Activated naive CD8-positive, alpha-beta T cell treated with anti-CD3 and anti-CD28 coated beads, Interleukin-2, amount 50 U/mL, for 16 hours (primary cell): ENCODE measurements around the gene LYPD6.

Source experiments
- DNase-seq: peaks from one replicate; pipeline ENCODE4 v3.0.0-alpha.2; 2020; ENCODE audit warnings: low read depth, low spot score

Gene LYPD6

DNA sequence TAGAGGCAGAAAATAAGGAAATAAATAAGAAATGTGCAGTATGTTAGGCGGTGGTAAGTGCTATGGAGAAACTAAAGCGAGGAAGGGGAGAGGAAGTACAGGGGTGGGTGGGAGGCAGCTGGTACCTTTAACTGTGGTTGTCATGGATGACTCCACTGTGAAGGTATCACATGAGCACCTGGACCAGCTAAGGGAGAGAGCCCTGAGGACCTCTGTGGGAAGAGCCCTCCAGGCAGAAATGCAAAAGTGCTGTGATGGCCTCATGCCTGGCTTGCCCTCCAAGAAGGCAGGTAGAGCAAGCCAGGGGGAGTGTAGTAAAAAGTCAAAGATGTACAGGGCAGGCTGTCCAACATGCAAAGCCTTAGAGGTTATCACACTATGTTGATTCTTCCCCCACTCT lies 17.9 kb downstream of the LYPD6 start:
- DNase-seq = no peak

DNA sequence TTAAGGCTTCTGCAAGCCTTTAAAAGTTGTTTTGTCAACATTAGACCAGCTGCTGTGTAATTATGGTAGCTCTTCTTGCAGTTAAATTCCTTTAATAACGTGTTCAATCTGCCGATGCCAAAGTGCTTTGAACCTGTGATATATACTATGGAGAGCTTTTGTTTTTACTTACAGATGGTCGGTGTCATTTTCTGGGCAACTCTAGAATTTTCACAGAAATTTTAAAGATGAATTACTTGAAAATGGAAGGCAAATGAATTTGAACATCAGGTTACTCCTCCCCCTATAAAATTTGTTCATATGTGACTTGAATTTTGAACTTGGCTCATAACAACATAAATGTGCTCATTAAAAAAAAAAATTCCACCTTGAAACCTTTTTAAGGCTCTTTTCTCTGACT lies 23.0 kb downstream of the LYPD6 start:
- no peak for DNase-seq

DNA sequence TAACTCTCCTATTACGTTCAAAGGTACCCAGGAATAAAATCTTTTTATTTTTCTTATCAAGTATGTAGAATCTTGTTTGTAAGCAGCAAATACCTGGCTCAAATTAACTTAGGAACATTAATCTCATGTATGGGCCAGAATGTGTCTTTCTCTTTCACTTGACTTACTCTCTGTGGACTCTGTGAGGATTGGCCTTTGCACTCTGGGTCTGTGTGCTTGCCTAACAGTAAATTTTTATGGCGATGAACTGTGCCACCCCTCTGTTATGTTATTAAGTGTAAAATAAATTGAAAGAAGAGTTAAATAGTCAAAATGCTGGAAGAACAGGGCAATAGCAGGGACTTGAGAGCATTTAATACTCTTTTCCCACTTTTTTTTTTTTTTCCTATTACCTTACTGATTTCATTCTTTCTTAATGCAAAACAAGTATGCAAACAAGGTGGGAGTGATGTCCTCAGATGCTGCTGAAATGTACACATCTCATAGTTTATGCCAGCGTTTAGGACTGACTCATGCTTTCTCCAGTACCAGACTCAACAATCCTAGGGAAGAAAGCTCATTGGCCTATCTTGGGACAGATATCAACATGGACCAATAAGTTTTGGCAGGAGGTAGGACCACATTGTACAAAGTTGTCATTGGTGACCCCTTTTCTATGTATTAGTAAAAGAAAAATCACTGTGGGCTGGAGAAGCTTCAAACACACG lies 25.5 kb downstream of the LYPD6 start:
- no peak for DNase-seq

DNA sequence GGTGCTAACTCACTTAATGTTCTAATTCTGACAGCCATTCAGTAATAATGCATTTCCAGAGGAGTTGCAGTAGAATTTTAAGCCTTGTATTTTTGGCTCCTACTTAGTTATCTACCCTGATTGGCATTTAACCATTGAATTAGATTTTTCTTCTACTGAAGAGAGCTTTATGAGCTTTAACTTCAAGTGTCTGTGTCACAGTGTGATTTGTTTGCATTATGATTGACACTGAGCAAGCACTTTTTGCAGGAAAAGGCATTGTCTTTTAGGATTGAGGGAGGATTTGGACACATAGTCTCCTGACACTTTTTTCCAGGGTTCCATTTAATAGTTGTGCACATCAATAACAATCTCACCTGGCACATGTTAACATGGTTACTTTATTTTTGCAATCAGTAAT lies 26.7 kb downstream of the LYPD6 start:
- no peak for DNase-seq

DNA sequence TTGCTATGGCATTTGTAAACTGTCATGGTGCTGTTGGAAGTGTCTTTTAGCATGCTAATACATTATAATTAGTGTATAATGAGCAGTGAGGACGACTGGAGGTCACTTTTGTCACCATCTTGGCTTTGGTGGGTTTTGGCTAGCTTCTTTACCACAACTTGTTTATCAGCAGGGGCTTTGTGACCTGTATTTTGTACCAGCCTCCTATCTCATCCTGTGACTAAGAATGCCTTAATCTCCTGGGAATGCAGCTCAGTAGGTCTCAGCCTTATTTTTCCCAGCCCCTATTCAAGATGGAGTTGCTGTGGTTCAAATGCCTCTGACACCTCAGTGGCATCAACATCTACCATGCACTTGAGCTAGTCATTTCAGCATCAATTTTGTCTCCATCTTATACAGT lies 29.7 kb downstream of the LYPD6 start:
- DNase-seq = no peak

DNA sequence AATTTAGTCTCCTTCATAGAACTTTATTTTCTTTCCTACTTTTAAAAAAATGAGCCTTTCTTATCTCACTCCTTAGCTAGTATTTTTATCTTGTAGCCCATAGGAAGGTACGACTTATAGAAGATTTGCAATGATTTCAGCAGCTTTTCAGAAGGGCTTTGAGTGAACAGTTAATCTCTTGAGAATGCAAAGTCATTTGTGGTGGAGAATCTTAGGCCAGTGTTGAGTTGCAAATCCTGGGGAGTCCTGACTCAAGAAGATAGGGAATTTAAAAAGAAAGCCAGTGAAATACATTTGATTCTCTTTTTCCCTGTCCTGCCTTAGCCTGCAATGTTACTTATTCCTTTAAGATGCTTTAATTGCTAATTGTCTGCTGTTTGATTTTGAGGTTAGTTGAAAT lies 33.6 kb downstream of the LYPD6 start:
- no peak for DNase-seq

DNA sequence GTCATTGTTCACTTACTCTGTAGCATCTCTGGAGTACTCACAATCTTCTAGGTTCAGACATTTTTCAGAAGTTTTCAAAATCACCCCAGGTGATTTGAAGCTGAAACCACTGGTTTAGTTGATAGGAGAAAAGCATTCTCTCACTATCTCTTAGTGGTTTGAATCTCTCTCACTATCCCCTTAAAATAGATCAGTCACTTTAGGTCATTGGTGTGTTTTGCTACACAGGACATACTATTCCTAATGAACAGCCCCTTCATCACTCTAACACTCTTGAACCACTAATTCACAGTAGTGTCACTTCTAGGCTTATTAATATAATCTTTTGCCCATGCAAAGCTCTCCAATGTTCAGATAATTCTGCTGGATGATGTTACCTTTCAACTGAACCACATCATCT lies 34.5 kb downstream of the LYPD6 start:
- no peak for DNase-seq

DNA sequence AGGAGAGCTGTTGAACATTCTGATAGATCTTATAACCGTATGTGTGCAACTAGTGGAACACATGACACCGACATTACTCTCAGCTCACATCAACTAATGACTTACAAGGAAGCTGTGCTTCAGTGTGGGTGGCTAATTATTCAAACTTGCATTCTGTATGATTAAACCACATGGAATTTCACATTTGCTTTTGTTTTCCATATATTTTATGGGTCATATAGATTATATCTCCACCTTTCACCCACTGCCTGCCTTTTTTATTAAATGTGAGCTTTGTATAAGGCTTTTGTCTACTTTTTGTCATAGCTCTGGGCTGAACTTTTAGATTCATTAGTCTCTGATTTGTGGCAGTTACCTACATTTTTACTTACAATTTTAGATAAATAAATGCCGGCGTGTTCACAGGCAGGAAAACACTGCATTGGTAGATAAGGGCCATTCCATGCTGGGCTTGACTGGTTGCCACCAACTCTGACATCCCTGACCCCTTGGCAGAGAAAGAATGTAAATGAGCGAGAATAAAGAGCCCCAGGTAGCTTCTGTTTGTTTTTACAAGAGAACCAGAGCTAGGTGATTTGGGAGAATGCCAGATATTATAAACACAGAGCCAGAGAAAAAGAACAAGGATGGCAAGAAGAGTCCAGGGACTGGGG lies 35.7 kb downstream of the LYPD6 start:
- DNase-seq = no peak

DNA sequence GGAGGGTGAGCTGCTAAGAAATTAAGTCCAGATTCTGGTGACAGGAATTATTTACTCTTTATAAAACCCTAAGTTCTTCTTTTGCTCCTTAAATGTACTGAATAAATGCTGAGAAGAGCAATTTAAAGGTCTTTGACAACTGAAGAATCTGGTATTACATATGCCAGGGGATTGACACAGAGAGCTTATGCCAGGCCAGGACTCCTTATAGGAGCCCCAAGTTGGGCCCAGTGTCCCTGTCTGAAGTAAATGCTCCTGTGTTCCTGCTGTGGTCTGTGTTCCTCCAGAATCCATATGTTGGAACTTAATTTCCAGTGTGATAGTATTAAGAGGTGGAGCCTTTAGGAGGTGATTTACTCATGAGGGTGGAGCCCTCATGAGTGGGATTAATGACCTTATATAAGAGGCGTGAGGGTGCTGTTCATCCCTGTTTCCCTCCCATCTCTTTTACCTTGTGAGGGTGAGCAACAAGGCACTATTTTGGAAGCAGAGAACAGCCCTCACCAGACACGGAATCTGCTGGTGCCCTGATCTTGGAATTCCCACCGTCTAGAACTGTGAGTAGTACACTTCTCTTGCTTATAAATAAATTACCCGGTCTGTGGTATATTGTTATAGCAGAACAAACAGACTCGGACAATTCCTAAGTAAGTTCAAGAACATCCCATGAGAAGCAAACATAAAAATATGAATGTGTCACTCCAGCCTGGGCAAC lies 39.8 kb downstream of the LYPD6 start:
- no peak for DNase-seq

DNA sequence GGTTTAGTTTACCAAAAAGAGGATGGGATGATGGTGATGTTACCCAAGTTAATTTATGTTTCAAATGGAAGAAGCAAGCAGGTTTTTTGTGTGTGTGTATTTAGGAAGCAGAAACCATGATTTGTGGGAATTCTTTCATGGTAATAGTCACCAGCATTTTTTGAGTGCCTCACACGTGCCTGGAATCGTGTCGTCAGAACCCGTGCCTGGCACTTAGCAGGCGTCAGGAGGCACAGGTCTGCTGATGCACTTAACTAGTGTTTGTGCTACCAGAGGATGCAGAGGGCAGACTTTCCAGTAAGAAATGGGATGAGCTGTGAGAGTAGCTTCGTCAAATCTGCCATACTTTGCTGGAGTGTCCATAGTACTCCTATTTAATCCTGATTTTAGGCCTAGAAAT lies 41.1 kb downstream of the LYPD6 start:
- no peak for DNase-seq

DNA sequence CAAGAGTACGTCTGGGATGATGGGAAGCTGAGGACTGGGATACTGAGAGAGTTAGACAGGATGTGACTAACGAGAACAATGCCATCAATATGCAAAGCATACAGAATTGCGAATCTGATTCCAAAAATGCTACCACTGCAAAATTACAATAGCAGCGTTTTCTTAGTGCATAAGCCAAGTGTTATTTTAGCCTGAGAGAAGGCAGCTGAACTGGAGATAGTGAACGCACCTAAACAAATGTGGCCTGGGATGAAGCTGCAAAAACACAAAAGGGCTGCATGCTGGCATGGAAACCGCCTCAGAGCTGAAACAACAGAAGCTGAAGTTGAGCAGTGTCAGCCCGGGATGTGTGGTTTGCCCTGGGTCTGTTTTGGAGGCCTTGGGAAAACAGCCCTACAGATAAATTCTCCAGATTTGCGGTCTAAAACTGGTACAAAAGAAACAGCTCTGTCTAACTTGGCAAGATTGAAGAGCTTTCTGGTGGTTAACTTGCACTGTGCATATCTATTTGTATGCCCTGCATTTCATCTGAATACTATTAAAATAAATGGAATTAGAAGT lies 45.5 kb downstream of the LYPD6 start:
- DNase-seq = no peak

DNA sequence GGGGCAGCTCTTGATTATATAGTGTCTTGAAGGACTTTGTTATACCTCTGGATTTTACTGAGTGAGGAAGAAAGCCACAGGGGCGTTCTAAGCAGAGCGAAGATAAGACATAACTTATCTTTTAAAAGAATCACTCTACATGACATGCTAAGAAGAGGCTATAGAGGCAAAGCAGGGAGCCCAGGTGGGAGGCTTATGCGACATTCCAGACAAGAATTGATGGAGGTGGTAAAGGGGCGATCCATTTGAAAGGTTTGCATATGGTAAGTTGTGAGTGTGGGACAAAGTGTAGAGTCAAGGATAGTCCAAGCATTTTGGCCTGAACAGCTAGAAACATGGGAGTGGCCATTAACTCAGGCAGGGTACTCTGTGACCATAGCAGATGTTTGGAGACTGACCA lies 49.8 kb downstream of the LYPD6 start:
- DNase-seq = no peak

DNA sequence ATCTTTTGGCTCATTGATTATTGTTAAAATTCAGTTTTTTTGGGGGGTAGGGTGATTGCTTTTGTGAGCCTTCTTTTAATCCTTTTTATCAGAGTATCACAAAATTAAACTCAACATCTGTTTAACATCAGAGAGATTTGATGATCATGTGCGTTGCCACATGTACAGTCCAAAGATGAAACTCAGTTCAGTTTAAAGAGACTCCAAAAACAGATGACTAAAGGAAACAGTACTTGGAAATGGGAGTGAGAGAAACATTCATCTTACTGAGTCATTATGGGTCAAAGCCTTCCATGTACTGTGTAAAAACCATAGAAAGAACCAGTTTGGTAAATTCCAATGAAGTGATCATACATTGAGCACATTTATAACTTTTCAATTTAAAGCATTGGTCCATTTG lies 53.0 kb downstream of the LYPD6 start:
- no peak for DNase-seq

DNA sequence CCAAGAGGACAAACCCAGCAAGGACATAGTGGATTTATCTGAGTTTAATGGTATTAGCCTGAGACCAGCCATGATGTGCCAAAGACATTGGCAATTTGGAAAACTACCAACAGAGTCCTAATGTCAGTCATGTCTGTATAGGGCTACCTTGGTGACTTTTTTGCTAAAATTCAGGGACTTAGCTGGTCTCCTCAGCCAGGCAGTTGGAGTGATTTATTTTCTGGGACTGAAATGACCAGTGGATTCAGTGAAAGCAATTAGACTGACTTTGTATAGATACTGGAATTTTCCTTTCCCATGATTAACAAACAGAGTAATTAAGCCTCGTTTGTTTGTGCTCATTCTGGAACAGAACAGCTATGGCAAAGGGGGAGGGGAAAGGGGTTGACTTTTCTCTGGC lies 55.0 kb downstream of the LYPD6 start:
- DNase-seq = no peak

DNA sequence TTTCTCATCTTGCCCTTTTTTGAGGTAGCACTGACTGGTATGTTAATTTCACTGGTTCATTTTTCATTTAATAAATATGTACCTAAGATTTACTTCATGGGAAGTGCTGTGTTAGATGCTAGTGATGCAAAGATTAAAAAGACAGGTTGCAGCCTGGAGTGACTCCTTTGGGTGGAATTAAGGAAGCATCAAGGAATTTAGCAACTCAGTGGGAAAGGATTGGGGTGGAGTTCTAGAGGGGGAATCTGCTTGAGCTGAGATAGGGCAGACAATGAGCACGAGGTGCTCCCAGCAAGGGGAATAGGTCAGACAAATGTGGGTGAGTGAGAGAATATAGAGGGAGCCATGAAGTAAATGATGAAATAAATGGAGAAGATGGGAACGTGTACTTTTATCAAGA lies 57.0 kb downstream of the LYPD6 start:
- no peak for DNase-seq

DNA sequence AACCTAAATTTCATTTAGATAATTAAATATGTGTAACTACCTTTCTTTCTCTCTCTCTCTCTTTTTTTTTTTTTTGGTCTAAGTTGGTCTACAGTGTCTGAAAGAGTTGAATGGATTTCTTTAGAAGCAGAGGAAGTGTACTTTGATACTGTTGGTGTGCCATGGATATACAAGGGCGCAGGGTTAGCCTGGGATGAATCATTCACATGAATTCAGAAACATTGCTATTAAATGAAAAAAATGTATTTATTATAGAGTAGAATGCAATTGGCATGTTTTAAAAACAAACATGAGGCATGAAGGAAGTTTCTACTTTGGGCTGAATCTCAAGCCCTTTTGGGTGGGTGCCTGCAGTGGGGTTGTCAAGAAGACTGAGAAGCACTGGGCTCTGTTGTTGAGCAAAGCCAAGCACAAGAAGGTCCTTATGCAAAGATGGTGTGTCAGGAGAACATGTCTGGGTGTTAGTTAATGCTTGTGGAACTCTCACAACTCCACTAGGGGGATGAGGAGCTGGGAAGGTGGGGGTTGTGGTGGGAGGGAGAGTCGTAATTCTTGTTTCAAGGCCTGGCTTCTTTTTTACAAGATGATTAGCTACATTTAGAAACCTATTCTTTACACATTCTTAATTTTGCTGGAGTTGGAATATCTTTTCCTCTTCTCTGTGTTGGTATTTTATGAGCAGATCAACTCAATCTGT lies 57.9 kb downstream of the LYPD6 start:
- DNase-seq = no peak

DNA sequence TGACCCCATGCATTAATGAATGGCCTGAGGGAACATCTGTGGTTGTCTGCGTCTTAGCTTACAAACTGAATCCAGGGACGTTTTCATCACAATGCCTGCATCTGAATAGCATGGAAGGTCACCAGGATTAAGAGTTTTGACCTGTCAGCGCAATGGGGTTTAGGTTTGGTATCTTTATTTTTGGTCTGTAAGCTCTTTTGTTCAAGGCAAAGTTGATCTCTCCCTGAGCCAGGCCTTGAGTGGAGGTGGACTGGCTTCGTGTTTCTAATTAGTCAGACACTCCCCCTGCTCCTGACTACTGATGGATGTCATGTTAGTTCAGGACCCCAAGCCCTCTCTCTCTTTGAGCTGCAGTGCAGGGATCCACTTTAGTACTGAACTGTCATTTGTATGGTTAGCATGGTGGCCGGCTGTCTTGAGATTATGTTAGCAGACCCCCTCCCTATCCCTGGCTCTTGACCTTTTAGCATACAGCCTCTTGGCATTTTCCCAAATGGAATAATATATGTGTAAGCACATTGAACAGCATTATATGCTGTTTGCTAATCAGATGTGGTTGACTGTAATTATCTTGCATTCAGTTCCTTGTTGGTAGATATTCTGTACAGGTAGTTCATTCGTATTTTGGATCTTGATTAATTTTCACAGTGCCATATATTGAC lies 59.2 kb downstream of the LYPD6 start:
- DNase-seq = no peak

DNA sequence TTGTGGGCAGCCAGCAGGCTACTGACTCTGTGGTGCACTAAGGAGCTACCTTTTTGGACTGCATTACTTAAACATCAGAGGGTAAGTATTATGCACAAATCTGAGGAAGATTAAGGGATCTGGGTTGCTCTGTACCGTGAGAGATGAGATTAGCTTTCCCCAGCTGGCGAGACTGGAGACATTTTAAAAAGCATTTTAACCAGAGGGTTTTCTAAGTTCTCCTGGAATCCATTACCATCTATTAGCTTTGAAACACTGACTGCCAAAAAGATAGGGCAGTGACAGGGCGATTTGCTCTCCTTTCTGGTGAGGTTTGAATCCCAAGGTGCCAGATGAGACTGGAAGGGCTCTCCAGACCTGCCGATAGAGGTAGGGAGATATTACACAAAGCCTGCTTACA lies 63.2 kb downstream of the LYPD6 start:
- no peak for DNase-seq

DNA sequence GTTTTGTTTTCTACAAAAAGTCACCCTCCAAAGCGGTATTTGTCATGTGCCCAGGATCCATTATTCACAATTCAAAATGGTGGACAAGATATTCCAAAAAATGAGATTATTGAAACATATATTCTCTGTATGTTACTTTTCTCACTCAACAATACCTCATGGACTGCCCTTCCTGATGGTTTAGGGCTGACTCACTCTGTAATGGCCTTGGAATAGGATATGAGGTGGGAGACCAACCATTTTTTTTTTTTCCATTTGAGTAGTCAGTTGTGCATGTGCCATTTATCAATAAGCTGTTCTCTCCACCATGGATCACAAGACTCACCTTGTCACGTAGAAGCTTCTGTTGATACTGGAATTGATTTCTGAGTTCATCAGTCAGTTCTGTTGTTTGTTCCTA lies 64.5 kb downstream of the LYPD6 start:
- no peak for DNase-seq

DNA sequence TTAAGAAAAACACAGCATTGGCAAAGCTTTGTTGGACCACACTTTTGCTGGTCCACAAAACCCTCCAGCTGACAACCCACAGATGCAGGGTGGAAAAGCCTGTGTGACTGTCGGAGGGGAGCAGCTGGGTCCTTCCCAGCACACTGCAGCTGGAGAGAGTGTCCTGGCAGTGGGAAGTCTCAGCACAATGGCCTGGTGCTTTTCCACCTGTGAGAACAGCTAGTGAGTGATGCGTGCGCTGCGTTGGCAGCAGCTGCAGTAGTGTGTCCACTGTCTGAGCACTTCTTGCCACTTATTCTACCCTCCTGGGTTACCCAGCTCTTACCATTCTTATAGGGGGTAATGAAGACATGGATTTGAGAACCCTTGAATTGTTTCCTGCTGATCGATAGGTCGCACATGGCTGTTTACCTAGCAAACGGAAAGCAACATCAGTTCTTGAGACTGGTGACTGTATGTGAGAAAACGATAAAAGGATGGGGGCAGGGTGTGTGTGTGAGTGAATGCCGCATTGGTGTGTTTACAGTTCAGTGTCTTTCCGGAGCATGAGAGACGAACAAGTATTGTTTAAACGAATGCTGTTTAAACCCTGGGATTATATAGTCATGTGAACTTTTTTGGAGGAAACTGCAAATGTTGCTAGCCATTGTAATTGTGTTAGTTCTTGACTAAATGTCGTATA lies 69.7 kb downstream of the LYPD6 start:
- DNase-seq = no peak

DNA sequence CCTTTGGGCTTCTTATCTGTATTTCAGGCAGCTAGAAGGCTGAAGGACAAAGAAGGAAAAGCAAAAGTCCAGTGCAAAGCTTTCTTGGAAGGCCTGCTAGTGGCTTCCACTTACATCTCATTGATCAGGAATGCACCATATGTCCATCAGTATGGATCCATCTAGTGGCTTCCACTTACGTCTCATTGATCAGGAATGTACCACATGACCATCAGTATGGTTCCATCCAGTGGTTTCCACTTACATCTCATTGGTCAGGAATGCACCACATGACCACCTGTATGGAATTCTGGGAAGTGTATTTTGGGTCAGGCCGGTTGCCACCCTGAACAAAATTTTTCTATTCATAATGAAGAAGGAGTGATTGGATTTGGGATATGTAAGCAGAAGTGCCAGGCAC lies 70.6 kb downstream of the LYPD6 start:
- no peak for DNase-seq
